Fibroblast of the conjunctiva (primary cell): ENCODE measurements around the gene VTCN1.
"Not testable (repeated sequence)": the region's sequence is repeated elsewhere in the genome, so short reads cannot be mapped to it uniquely, and the experiment has no call there.

ENCODE experiments used
- DNase-seq: peaks from one replicate; pipeline ENCODE4 v3.0.0-alpha.2; 2010; ENCODE audit warnings: low read depth

The VTCN1 gene, protein sequence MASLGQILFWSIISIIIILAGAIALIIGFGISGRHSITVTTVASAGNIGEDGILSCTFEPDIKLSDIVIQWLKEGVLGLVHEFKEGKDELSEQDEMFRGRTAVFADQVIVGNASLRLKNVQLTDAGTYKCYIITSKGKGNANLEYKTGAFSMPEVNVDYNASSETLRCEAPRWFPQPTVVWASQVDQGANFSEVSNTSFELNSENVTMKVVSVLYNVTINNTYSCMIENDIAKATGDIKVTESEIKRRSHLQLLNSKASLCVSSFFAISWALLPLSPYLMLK

DNA sequence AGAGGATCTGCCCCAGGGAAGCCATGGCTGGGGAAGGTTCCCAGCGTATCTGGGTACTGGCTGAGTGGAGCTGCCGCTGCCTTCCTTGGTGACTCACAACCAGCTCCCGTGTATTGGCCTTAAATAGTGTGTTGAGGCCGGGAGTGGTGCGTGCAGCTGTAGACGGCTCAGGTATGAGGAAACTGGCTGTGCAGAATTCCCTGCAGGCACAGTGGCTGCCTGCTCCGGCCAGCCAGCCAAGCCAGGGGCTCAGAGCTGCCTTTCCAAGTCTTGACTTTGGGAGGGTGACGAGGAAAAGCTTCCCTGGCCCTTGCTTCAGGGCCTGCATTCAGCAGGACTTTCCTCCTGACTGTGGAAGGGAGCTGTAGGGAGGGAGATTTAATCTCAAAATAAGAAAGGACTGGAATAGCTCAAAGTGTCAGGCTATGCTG, at the start of gene VTCN1:
VTCN1 (minus strand) TSS at position 97 of the 431 bp plus-strand sequence; CDS start at position 25, 72 bp downstream.
- no peak for DNase-seq

DNA sequence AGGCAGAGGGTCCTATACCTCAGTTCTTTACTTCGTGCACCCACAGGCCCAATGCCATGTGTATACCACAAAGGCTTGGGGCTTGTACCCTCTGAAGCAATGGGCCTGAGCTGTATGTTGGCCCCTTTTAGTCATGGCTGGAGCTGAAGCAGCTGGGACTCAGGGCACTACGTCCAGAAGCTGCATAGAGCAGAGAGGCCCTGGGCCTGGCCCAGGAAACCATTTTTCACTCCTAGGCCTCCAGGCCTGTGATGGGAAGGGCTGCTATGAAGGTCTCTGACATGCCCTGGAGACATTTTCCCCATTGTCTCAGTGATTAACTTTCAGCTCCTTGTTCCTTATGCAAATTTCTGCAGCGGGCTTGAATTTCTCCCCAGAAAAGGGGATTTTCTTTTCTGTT, 48.1 kb upstream of the VTCN1 start:
- DNase-seq, result no peak

DNA sequence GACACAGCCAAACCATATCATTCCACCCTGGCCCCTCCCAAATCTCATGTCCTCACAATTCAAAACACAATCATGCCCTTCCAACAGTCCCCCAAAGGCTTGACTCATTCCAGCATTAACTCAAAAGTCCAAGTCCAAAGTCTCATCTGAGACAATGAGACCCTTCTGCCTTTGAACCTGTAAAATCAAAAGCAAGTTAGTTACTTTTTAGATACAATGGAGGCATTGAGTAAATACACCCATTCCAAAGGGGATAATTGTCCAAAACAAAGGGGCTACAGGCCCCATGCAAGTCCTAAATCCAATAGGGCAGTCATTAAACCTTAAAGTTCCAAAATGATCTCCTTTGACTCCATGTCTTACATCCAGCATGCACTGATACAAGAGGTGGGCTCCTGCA, 47.3 kb upstream of the VTCN1 start:
- not testable (repeated sequence) for DNase-seq

DNA sequence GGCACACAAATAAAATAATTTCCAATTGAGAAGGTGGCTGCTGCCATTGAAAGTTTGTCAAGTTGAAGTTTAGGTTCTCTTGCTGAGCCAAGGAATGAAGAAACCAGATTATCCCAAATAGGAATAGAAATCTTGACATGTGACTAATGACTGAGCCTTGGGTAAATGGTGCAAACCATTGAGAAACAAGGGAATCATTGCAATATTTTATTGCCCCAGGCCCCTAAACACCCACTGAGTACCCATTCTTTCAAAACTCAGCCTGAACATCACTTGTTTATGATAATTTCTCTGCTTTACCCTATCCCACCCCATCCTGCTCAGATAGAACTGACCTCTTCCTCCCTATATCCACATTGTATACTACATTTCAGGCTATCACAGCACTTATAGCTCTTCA, 46.6 kb upstream of the VTCN1 start:
- DNase-seq, result no peak

DNA sequence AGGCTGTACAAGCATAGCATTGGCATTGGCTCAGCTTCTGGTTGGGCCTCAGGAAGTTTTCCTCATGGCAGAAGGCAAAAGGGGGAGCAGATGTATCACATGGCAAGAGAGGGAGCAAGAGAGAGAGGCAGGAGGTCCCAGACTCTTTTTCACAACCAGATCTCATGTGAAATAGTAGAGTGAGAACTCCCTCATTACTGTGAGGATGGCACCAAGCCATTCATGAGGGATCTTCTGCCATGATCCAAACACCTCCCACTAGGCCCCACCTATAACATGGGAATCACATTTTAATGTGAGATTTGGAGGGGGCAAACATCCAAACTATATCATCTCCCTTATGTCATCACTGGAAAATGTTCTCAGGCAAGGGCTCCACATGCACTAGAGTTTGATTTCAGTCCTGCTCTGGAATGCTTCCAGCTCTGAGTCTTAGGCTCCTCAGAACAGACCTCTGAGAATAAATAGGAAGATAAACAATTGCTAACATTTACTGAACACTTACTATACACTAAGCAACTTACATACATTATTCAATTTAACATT, 39.4 kb upstream of the VTCN1 start:
- DNase-seq, result no peak

DNA sequence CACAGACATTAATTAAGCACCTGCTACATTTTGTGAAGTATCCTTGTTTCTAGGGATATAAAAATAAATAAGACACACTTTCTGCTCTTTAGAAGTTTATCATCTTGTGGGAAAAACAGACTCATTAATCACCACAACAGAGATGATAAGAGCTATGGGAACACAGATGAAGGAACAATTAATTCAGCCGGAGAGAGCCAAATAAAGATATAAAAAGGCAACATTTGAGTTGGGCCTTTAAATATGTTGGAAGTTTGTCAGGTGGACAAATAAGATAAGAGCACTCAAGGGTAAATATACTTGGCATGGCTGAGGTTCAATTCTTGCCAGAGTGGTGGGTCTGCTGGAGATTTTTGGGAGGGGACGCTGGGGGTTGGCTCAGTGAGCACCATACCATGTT, 34.2 kb upstream of the VTCN1 start:
- DNase-seq, result no peak

DNA sequence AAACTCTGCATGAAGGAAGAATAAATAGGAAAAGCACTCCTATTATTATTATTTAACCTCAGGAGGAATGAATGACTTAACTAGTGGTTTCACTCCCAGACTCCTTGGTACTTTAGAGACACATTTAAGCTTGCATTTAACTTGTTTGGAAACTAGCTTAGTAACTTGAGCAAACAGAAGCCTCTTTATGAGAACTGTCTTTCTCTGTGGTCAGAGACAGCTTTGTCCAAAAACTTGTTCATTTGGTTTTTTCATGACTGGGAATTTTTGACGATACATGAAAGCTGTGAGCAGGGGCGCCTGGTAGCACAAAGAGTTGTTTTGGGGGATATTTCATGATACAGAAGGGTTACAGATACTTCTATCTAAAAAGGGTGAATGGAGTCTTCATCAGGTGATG, 33.6 kb upstream of the VTCN1 start:
- no peak for DNase-seq

DNA sequence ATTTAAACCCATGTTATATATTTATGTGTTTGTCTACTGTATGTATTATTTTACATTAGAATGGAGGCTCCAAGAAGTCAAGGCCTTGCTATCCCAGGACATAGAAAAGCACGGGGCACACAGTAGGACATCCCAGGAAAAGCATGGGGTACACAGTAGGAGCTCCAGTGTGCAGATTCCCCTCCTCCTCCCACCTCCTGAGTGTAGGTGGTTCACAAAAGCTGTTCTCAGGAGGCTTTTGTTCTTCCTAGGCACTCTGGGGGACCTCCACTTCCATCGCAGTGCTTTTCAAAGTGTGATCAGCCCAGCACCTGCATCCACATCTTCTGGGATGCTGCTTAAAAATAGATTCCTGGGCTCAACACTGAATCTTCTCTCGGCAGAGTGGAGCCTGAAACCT, 30.8 kb upstream of the VTCN1 start:
- DNase-seq, result no peak

DNA sequence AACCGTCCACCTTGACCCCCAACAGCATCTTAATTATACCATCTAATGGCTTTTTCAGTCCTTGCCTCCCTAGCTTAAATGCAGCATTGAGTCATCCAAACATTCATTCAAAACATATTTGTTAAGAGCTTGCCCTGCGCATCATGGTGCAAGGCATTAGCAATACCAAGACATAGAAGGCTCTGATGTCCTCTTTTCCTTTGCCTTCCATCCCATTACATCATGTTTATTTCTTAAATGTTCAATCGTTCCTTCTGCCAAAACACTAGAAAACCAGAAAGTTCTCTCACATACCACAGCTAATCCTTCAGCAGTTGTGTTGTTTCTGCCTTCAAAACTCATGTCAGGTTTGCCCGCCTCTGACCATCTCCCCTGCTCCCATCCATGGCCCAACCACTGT, 29.8 kb upstream of the VTCN1 start:
- no peak for DNase-seq

DNA sequence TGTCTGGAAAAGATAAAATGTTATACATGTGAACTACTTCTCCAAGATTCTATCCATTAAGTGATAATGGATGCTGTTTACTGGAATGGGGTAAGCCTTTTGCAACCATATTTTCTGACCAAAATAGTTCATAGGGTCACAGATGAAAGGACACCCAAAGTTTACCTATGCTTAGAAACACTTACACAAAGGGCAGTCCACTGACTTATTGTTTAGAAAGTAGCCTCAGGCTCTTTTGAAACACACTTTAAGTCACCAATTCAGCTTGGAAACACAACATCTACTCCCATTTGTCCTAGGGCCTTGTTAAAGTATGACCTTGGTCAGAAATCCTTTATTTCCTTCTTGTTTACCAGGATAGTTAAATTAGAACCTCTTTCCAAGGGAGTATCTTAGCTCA, 28.7 kb upstream of the VTCN1 start:
- DNase-seq, result no peak

DNA sequence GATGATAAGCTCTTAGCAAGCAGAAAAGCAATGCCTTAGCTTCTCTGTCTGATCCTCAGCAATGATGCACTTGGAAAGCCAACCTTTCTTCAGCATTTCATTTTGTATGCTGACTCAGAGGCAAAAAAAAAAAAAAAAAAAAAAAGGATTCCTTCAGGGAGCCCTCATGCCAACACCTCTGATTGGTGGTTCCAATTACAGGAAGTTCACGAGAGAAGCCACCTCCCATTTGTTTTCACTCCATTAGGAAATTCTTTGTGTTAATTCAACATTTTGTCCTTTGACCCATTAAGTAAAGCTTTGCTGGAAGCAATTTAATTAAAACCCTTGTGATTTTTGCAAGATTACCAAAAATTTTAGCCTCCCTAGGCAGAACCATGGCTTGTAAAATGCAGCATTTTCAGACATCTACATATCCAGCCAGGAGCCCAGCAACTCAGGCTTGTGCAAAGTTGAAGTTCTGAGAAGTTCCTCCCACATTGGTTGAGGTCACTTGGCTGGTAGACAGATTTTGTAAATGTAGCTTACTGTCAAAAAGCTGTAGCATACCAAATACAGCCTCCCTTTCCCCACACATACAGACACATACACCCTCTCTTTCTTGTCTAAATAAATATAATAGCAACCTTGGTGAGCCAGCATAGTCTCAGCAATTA, 27.1 kb upstream of the VTCN1 start:
- peak; percentile 8 for DNase-seq

DNA sequence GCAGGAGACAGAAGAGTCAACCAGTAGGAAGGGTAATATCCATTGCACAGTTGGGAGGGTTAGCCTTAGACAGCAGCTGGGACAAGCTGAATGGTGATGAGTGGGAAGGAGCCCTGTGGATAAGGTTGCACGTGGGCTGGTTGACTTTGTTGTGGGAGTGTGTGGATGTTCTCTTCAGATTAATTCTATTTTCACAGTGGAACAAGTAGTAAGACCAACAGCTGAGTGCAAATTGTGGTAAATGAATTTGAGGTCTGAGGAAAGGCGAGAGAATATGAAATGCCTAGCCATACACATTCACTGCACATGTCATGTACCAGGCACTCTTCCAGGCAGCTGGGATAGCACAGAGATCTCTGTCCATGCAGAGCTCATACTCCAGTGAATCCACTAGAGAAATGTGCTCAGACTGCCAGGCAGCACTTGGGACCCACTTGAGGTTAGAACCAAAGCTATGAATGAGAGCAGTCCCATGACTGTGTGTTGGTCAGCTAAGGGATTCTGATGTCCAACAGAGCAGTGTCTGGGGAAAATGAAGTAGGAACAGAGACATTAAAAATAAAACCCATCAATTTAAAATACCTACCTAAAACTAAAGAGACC, 25.2 kb upstream of the VTCN1 start:
- DNase-seq, result no peak

DNA sequence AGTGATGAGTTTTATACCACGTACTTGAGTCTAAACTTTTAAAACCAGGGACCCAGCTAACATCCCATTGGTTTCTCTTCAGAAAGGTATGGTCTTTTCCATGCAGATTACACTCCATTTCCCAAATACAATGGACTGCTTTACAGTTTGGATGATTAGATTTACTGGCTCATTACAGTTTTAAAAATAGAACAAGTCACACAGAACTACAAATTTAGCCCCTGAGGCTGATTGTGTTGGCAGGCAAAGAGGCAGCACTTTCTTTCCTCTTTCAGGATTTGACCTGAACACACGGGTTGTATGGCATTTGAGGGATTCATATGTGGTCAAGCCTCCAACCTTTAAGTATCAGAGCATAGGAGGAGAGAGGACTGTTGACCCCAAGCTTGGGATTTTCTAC, 21.8 kb upstream of the VTCN1 start:
- no peak for DNase-seq

DNA sequence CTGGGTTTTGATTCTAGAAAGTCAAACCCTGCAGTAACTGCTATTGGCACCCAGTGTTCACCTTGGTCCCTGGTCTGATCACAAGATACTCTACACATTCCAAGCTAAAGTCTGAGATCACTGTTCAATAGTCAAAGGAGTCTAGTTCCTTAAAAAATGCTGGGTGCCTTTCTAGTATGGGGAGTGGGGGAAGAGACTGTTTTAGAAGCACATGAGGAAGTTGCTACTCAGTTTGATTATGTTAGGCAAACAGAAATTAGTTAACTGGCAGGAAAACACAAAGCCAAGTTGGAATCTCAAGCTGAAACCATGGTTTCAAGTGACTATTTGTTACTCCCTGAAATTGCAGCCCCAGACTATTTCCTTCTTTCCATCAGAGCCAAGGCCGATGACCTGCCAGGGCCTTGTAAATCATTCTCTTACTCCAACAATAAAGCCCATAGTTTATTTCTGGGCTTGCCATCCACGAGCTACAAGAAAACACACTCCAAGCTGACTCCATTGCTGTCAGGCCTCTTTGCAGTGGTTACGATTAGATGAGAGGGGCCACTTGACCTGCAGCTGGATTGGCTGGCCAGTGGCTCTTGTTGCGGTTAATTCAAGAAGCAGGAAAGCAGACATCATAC, 21.1 kb upstream of the VTCN1 start:
- DNase-seq, result no peak

DNA sequence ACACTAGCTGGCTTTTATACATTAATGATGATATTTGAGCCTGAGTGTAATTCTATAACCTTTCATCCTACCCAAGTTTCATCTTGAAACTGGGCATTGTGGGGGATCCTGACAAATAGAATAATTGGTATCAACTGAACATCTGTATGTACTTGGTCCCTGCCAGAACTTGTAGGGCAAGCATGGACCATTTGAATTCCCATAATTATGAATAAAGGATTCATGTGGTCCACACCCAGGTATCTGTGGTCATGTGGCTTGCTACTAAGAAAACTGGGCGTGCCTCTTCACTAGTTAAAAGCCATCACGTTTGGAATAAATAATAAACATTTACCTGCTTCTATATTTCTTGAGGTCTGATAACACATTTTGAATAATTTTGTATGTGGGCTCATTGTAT, 20.6 kb upstream of the VTCN1 start:
- no peak for DNase-seq

DNA sequence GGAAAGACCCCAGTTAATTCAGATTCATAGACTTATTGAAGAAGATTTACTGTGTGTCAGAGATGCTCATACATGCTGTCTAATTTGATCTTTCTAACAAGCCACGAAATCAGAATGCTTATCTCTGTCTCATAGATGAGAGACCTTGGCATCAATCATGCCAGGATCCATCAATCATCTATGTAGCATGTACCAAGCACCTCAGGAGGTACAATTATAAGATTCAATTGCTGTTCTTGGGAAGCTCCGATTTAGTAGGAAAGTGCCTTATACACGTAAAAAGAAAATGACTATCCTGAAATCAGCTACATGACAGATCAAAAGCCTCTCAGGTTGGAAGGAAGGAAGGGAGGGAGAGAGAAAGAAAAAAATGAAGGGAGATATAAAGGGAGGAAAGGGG, 18.5 kb upstream of the VTCN1 start:
- DNase-seq, result no peak

DNA sequence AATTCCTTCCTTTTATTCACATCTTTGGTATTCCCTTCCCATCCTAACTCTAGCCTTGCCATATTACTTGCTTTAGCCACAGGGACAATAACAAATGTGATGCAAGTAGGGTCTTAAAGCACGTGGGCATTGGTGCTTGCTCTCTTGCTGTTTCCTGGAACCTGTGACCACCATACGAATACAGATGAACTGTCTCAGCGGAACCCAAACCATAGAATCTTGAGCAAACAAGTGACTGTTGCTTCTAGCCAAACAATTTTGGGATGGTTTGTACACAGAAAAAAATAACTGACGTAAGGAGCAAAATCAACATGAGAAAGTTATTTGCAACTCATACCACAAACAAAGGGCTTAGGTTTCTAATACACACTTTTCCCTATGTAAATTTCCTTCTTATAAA, 15.2 kb upstream of the VTCN1 start:
- no peak for DNase-seq

DNA sequence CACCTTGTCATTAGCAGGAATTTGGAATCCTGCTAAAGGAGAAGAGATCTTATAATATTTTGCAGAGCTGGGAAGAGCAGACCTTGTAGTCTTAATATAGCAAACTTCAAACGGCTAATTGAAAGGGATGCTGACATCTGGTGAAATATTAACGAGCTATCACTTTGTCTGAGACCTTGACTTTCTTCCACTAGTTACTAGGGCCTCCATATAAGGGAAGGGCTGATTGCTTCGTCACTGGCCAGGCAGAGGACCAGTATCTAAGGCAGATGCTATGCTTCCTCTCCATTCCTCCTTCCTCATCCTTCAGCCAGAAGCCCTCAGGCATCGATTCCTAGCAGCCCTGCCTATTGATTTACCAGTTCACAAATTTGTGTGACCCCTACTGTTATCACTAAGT, 6.0 kb upstream of the VTCN1 start:
- no peak for DNase-seq

DNA sequence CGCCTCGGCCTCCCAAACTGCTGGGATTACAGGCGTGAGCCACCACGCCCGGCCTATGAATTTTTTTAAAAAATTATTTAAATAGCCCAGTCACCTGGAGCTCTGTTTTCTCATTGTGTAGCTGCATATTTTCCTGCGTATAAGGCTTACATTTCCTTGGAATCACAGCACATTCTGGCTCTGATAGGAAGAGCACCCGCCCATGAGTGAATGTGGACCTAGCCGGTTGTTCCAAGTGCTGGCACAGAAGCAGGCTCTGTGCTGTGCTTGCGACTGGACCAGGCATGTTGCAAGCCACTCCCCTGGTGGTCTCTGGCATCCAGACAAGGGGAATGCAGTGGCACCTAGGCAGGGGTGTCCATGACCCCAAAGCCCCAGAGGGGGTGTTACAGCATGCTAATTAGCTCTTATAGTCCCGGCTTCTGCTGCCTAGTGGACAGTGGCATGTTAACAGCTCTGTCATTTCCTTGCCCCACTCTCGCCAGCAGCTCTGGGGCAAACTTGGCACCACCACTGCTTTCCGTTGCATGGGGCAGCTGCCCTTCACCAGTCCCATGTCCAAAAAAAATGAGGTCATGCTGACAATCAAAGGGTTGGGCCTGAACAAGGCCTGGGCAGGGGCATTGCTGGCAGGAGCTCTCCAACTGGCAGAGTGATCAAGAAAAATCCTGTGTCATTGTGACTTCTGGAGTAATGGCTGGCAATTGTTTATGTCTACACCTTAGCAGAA, 5.2 kb upstream of the VTCN1 start:
- DNase-seq, result no peak

DNA sequence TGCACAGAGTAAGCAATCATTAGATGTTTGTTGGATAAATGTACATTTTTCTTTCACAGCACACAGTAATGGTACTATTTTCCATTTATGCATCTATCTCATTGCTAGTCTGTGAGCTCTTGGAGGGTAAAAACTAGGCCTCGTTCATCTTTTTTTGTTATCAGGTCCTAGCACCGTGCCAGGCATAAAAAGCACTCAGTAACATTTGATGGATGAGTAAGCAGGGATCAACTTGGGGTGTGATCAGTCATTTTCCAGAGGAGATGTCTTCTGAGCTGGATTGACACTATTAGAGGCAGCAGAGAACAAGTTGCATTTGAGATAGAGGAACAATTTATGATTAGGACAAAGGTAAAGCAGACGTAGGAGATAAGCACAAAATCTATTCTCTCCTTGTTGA, 4.3 kb upstream of the VTCN1 start:
- DNase-seq, result no peak

DNA sequence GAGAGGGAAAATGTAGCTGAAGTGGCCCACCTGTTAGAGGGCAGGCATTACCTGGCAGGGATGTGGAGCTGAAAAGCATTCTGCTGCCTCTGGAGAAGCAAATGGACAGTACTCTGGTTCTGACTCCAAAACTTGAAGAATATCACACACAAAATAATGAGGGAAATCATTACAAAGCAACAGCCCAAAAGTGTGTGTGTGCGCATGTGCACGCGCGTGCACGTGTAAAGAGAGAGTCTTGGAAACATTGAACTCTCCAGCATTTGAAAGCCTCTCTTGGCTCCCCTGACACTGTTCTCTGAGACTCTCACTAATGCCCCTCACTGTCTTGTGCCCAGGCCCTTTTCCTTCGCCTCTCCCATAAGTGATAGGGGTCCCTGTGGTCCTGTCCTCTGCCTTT, 2.3 kb upstream of the VTCN1 start:
- no peak for DNase-seq

DNA sequence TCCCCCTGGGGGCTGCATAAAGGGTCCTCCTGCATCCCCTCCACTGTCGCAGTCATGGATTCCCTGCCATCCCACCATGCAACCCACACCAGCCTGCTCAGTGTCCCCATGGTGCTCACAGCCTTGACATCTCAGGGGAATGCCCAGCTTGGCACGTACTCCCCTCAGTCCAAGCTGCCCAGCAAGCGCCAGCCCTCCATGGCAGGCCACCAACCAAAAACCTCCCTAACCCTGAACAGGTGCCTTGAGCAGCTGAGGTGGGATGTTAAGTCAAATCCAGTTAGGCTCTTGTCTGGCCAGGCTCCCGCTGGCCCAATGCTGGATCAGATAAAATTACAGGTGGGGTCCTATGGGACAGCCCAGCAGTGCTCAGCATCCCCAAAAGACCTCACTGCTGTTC, 341 bp downstream of the VTCN1 start:
- DNase-seq, result no peak
